GM12878 (cell line): ENCODE measurements around the gene GCK. TPM values are rescaled to one million over a fixed set of nuclear protein-coding genes. Genes with fewer than 3 reads are reported as not detected.
"Not testable (repeated sequence)": the region's sequence is repeated elsewhere in the genome, so short reads cannot be mapped to it uniquely, and the experiment has no call there.

Experiments
- ATAC-seq: fragments of 200-7000 bp; cut with Tn5 transposase; 3 replicates; pipeline ENCODE4 v1.9.1; 2020; ENCODE audit warnings: mild to moderate bottlenecking, moderate library complexity
- BruUV-seq: library from RNA; stranded (reverse); fragments of 400-500 nt; replicated peaks from 2 replicates; lab custom pipeline; 2021; lab: Mats Ljungman, UMichigan
- CTCF ChIA-PET: fragments of 300-600 bp; sonication (Branson Sonifier 250); formaldehyde crosslinking; extraction: SDS; loops from one replicate; lab custom pipeline; 2021; ENCODE audit warnings: inconsistent platforms; lab: Yijun Ruan, JAX
- POLR2A ChIA-PET: fragments of 350-600 bp; formaldehyde crosslinking; extraction: SDS; loops from one replicate; lab custom pipeline; 2021; ENCODE audit warnings: inconsistent platforms; lab: Charles Lee
- RAD21 ChIA-PET: fragments of 300-600 bp; sonication (Branson Sonifier 250); formaldehyde crosslinking; loops from one replicate; lab custom pipeline; 2023; ENCODE audit warnings: antibody characterized with exemption; ENCODE audit not compliant: unreplicated experiment; lab: Charles Lee
- SMC1A ChIA-PET: fragments of 300-600 bp; sonication (Branson Sonifier 250); formaldehyde crosslinking; loops from one replicate; lab custom pipeline; 2023; ENCODE audit not compliant: unreplicated experiment, uncharacterized antibody; lab: Charles Lee
- DNase-seq: peaks from one replicate; pipeline ENCODE4 v3.0.0-alpha.2; 2011; ENCODE audit warnings: low read depth, low spot score
- FAIRE-seq: peaks from 3 replicates; lab custom pipeline; 2011; peaks lifted over from hg19 to GRCh38; lab: Jason Lieb, UNC
- H2AFZ ChIP-seq: 2 replicates; pipeline ENCODE4 v1.6.0; 2011; ENCODE audit warnings: low read depth, low read length, control low read depth; ENCODE audit not compliant: control insufficient read depth
- H3K27ac ChIP-seq: 2 replicates; pipeline ENCODE4 v1.5.1; 2011; ENCODE audit warnings: control low read depth; ENCODE audit not compliant: control insufficient read depth, insufficient read depth
- H3K27me3 ChIP-seq, 2 experiments: replicated peaks in 1 of 2; 2 replicates each; pipeline versions ENCODE4 v1.6.0 to v1.6.1; 2011; ENCODE audit warnings: low read length in 1 of 2; ENCODE audit not compliant: control insufficient read depth in 2 of 2, insufficient read depth in 2 of 2
- H3K36me3 ChIP-seq, 2 experiments: 2 replicates each; pipeline ENCODE4 v1.5.1; 2011; ENCODE audit warnings: low read length in 1 of 2; ENCODE audit not compliant: control insufficient read depth in 2 of 2, insufficient read depth in 2 of 2
- H3K4me1 ChIP-seq: 2 replicates; pipeline ENCODE4 v1.6.1; 2011; ENCODE audit warnings: mild to moderate bottlenecking, low read length, moderate library complexity, mixed read lengths; ENCODE audit not compliant: control insufficient read depth, insufficient read depth
- H3K4me2 ChIP-seq: 2 replicates; pipeline ENCODE4 v1.6.0; 2011; ENCODE audit warnings: control low read depth; ENCODE audit not compliant: control insufficient read depth, insufficient read depth
- H3K4me3 ChIP-seq: fragments of 200-600 bp; sonication (generic); 2 replicates; pipeline ENCODE4 v1.5.1; 2016
- H3K79me2 ChIP-seq: 2 replicates; pipeline ENCODE4 v1.6.0; 2011; ENCODE audit warnings: low read length; ENCODE audit not compliant: control insufficient read depth, insufficient read depth
- H3K9ac ChIP-seq: 2 replicates; pipeline ENCODE4 v1.8.0; 2011; ENCODE audit warnings: low read length, control low read depth, mixed read lengths; ENCODE audit not compliant: control insufficient read depth, insufficient read depth
- H3K9me3 ChIP-seq: replicated peaks from 3 replicates; pipeline ENCODE4 v1.5.1; 2011; ENCODE audit warnings: mild to moderate bottlenecking, low read length; ENCODE audit not compliant: control insufficient read depth, insufficient read depth
- H4K20me1 ChIP-seq: 2 replicates; pipeline ENCODE4 v1.6.0; 2011; ENCODE audit not compliant: control insufficient read depth, insufficient read depth
- EP300 ChIP-seq, 2 experiments: fragments of 150-350 bp in 1 of 2; IDR thresholded peaks; 2 replicates each; pipeline ENCODE4 v1.6.1; 2011 to 2012; ENCODE audit warnings: low read depth in 2 of 2, low read length in 2 of 2, borderline replicate concordance in 1 of 2, improper control_type of control experiment in 1 of 2, inconsistent platforms in 1 of 2; ENCODE audit not compliant: control insufficient read depth in 1 of 2
- HCFC1 ChIP-seq: fragments of 150-350 bp; IDR thresholded peaks from 2 replicates; pipeline ENCODE4 v1.6.1; 2014; ENCODE audit warnings: low read length
- KAT2A ChIP-seq: conservative IDR thresholded peaks from 2 replicates; pipeline ENCODE4 v1.6.1; 2011; ENCODE audit warnings: low read depth, low read length; ENCODE audit not compliant: control insufficient read depth
- NR2C2 ChIP-seq: IDR thresholded peaks from 2 replicates; pipeline ENCODE4 v1.6.1; 2011; ENCODE audit warnings: borderline replicate concordance, low read depth; ENCODE audit not compliant: control insufficient read depth, insufficient read length
- SMARCA5 ChIP-seq: fragments of 450-650 bp; IDR thresholded peaks from 2 replicates; pipeline ENCODE4 v1.6.1; 2017; ENCODE audit warnings: mild to moderate bottlenecking
- SUZ12 ChIP-seq: fragments of 200-600 bp; sonication (generic); IDR thresholded peaks from one replicate; pipeline ENCODE4 v1.6.1; 2018; ENCODE audit warnings: antibody characterized with exemption, mild to moderate bottlenecking; ENCODE audit not compliant: unreplicated experiment
- WRNIP1 ChIP-seq: IDR thresholded peaks from 2 replicates; pipeline ENCODE4 v1.6.1; 2011; ENCODE audit warnings: low read depth, low read length, improper control_type of control experiment, borderline replicate concordance
- ZNF217 ChIP-seq: fragments of 450-650 bp; IDR thresholded peaks from 2 replicates; pipeline ENCODE4 v1.6.1; 2017; ENCODE audit warnings: antibody characterized with exemption, mild to moderate bottlenecking
- WGBS: methylation state at CpG from one replicate; pipeline ENCODE4 v1.1.6; 2016; ENCODE audit warnings: low lambda C conversion rate; ENCODE audit not compliant: insufficient replicate concordance, insufficient coverage; ENCODE audit errors: missing lambda C conversion rate; 5-methylcytosine and 5-hydroxymethylcytosine counted together
- in situ Hi-C: fragments of 300-500 bp; cut with MboI; formaldehyde crosslinking; loops from 9 replicates; pipeline ENCODE4 v1.14.3; 2018; ENCODE audit warnings: mixed read lengths
- intact Hi-C: fragments of 100-400 bp; cut with micrococcal nuclease; formaldehyde crosslinking; loops from one replicate; pipeline ENCODE4 v1.14.2; 2022; ENCODE audit not compliant: unreplicated experiment
- polyA plus RNA-seq, 11 experiments: library from polyadenylated mRNA; depleted of rRNA in 4 of 11; unstranded in 6 of 11; stranded (reverse) in 5 of 11; fragments of >200 nt; fragmentation: Nextera tagmentation in 4 of 11; fragmentation: Illumina TruSeq in 1 of 11; extraction: Ambion mirVana in 4 of 11; extraction: Trizol in 1 of 11; gene quantifications; 1 replicate in 1 of 11; 2 replicates in 10 of 11; pipeline versions ENCODE4 v1.2.1 to v1.2.3, GENCODE V29; 2011 to 2016; ENCODE audit warnings: inconsistent platforms in 2 of 11, missing spikeins in 2 of 11, low read depth in 1 of 11
- total RNA-seq, 4 experiments: library from RNA; depleted of rRNA in 3 of 4; stranded (reverse); fragments of >200 nt in 3 of 4; fragmentation: Illumina TruSeq in 1 of 4; extraction: Trizol in 1 of 4; gene quantifications; 2 replicates each; pipeline versions ENCODE4 v1.2.1 to v1.2.3, GENCODE V29; 2013 to 2021
- TF ChIP-seq, protein P1 (sequence below), 3 experiments: IDR thresholded peaks in 2 of 3; conservative IDR thresholded peaks in 1 of 3; 2 replicates each; pipeline ENCODE4 v1.5.1; 2011; ENCODE audit warnings: low read depth in 3 of 3, low read length in 3 of 3, mild to moderate bottlenecking in 3 of 3, control low read depth in 2 of 3, moderate library complexity in 2 of 3, inconsistent platforms in 1 of 3, mixed read lengths in 1 of 3; ENCODE audit not compliant: control insufficient read depth in 2 of 3, insufficient read depth in 1 of 3; ENCODE audit errors: extremely low read depth in 1 of 3
- TF ChIP-seq, protein P2 (sequence below): fragments of 450-650 bp; IDR thresholded peaks from 2 replicates; pipeline ENCODE4 v1.6.1; 2016; ENCODE audit warnings: mild to moderate bottlenecking

Gene GCK
- total and polyA plus RNA-seq, 10 of the 15 experiments (the other 5 are each of a cell fraction or from before 2014, with no cell fraction given), result 0.06 to 0.16 TPM; not detected in 8

DNA sequence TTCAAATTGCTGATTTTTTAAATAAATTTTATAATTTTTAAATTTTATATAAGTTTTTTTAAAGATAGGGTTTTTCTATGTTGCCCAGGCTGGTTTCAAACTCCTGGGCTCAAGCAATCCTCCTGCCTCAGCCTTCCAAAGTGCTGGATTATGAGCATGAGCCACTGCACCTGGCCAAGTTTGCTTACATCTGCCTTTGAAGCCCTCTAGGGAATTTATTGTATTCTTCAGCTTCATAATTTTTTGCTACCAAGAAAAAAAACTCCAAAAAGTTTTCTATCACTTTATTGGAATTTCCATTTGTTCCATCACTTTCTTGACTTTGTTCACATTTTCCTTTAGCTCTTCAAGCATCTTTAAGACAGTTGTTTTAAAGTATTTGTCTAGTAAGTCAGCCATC lies 62.1 kb downstream of the GCK start:
- intact Hi-C loops (no loop called here), in situ Hi-C loops (no loop called here)
- ChIA-PET SMC1A (interaction anchor here (1.1 kb wide), 1 partner anchor 35 kb away, joined by 3 read pairs; no protein-coding TSS in a partner anchor), RAD21 (interaction anchor here (0.6 to 1.2 kb wide), 2 partner anchors 46 to 107 kb away, joined by 3 read pairs; no protein-coding TSS in a partner anchor), POLR2A (no interaction called here), CTCF (no interaction called here)
- no peak for ATAC-seq
- no peak overlapping the region for H3K27ac ChIP-seq
- no peaks in the 10 kb centered on the region for H3K9me3 ChIP-seq
- H4K20me1 ChIP-seq, result no peaks in the 10 kb centered on the region
- no peak overlapping the region for H2AFZ ChIP-seq
- H3K36me3 ChIP-seq, result no peaks in the 10 kb centered on the region
- BruUV-seq, result no TSS peak
- no peak for DNase-seq
- H3K4me2 ChIP-seq, result no peak overlapping the region
- H3K4me1 ChIP-seq, result peaks cover 6% of the 10 kb centered on the region
- peaks cover 11% of the 10 kb centered on the region for H3K79me2 ChIP-seq
- no peak for FAIRE-seq
- TF ChIP-seq SUZ12 (no peak), KAT2A (no peak), EP300 (IDR thresholded peaks at IDR 0.05; ENCODE audit: borderline replicate concordance in 1 of 2, control insufficient read depth in 1 of 2, low read depth in 2 of 2, low read length in 2 of 2) (no peak), WRNIP1 (no peak), ZNF217 (no peak), NR2C2 (no peak), SMARCA5 (no peak), HCFC1 (no peak)
- TF ChIP-seq, protein P1, sequence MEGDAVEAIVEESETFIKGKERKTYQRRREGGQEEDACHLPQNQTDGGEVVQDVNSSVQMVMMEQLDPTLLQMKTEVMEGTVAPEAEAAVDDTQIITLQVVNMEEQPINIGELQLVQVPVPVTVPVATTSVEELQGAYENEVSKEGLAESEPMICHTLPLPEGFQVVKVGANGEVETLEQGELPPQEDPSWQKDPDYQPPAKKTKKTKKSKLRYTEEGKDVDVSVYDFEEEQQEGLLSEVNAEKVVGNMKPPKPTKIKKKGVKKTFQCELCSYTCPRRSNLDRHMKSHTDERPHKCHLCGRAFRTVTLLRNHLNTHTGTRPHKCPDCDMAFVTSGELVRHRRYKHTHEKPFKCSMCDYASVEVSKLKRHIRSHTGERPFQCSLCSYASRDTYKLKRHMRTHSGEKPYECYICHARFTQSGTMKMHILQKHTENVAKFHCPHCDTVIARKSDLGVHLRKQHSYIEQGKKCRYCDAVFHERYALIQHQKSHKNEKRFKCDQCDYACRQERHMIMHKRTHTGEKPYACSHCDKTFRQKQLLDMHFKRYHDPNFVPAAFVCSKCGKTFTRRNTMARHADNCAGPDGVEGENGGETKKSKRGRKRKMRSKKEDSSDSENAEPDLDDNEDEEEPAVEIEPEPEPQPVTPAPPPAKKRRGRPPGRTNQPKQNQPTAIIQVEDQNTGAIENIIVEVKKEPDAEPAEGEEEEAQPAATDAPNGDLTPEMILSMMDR (IDR thresholded peaks at IDR 0.05 in 2 of 3, conservative IDR thresholded peaks at IDR 0.05 in 1 of 3; ENCODE audit: control insufficient read depth in 2 of 3, extremely low read depth in 1 of 3, insufficient read depth in 1 of 3, low read depth in 3 of 3, low read length in 3 of 3), result no peak
- TF ChIP-seq, protein P2, sequence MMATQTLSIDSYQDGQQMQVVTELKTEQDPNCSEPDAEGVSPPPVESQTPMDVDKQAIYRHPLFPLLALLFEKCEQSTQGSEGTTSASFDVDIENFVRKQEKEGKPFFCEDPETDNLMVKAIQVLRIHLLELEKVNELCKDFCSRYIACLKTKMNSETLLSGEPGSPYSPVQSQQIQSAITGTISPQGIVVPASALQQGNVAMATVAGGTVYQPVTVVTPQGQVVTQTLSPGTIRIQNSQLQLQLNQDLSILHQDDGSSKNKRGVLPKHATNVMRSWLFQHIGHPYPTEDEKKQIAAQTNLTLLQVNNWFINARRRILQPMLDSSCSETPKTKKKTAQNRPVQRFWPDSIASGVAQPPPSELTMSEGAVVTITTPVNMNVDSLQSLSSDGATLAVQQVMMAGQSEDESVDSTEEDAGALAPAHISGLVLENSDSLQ, result no peak
- H3K27me3 ChIP-seq, result no peaks in the 10 kb centered on the region; a peak in 1 of 4 replicates
- H3K4me3 ChIP-seq, result no peak overlapping the region
- H3K9ac ChIP-seq, result no peak overlapping the region

DNA sequence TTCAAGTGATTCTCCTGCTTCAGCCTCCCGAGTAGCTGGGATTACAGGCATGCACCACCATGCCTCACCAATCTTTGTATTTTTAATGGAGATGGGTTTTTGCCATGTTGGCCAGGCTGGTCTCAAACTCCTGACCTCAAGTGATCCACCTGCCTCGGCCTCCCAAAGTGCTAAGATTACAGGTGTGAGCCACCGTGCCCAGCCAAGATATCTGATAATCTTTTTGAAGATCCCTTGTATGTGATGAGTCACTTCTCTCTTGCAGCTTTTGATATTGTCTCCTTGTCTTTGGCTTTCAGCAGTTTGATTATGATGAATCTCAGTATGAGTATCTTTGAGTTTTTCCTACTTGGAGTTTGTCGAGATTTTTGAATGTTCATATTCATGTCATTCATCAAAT lies 62.7 kb downstream of the GCK start:
- H3K27me3 ChIP-seq, POLR2A ChIA-PET, ATAC-seq, H3K4me1 ChIP-seq, H3K9me3 ChIP-seq, H3K4me2 ChIP-seq, H3K27ac ChIP-seq, H3K36me3 ChIP-seq, CTCF ChIA-PET, H2AFZ ChIP-seq, BruUV-seq, H3K4me3 ChIP-seq, in situ Hi-C loops, DNase-seq, H4K20me1 ChIP-seq, H3K9ac ChIP-seq, intact Hi-C loops, FAIRE-seq: not testable (repeated sequence)
- SMC1A ChIA-PET, result interaction anchor here (1.1 kb wide), 1 partner anchor 34 kb away, joined by 3 read pairs; no protein-coding TSS in a partner anchor
- H3K79me2 ChIP-seq, result peaks cover 16% of the 10 kb centered on the region
- WGBS, result 52% methylated on average over 4 of the region's 4 CpGs
- RAD21 ChIA-PET, result interaction anchor here (1.2 kb wide), 1 partner anchor 45 kb away, joined by 3 read pairs; no protein-coding TSS in a partner anchor
